Natural killer cell (primary cell): ENCODE data around the gene OXNAD1. TPM values are rescaled to one million over a fixed set of nuclear protein-coding genes. Genes with fewer than 3 reads are reported as not detected.

Experiments
- ATAC-seq, 3 donors: fragments of 150-1000 bp in 2 of 3; fragments of 200-7000 bp in 1 of 3; cut with Tn5 transposase; 1 replicate in 1 of 3; 2 replicates in 2 of 3; pipeline ENCODE4 v1.10.0; 2021; ENCODE audit warnings: mild to moderate bottlenecking in 2 of 3, moderate library complexity in 2 of 3
- DNase-seq, 2 donors: peaks; one replicate each; pipeline versions ENCODE4 v3.0.0 to v3.0.0-alpha.2; 2013 to 2021; ENCODE audit warnings: mixed read lengths in 1 of 2
- H3K27ac ChIP-seq: one replicate; pipeline ENCODE4 v1.5.1; 2013; ENCODE audit warnings: mild to moderate bottlenecking, low read length
- H3K27me3 ChIP-seq: one replicate; pipeline ENCODE4 v1.6.1; 2013; ENCODE audit warnings: low read length; ENCODE audit not compliant: control insufficient read depth, insufficient read depth
- H3K36me3 ChIP-seq: one replicate; pipeline ENCODE4 v1.6.1; 2013; ENCODE audit warnings: low read length; ENCODE audit not compliant: control insufficient read depth, insufficient read depth
- H3K4me1 ChIP-seq: one replicate; pipeline ENCODE4 v1.6.1; 2013; ENCODE audit warnings: low read length; ENCODE audit not compliant: control insufficient read depth, insufficient read depth
- H3K4me3 ChIP-seq: one replicate; pipeline ENCODE4 v1.5.1; 2013; ENCODE audit warnings: low read length
- H3K9me3 ChIP-seq: one replicate; pipeline ENCODE4 v1.6.1; 2013; ENCODE audit warnings: low read length; ENCODE audit not compliant: control insufficient read depth, insufficient read depth
- H3K27ac Mint-ChIP-seq, 2 donors: one replicate each; pipeline ENCODE4 v1.8.0; 2022; ENCODE audit warnings: mild to moderate bottlenecking in 2 of 2, mixed read lengths in 2 of 2, moderate library complexity in 1 of 2
- H3K27me3 Mint-ChIP-seq, 2 donors: one replicate each; pipeline ENCODE4 v1.8.0; 2022; ENCODE audit warnings: low read depth in 2 of 2, mixed read lengths in 2 of 2
- H3K36me3 Mint-ChIP-seq: one replicate; pipeline ENCODE4 v1.8.0; 2022; ENCODE audit warnings: mixed read lengths
- H3K4me1 Mint-ChIP-seq, 2 donors: one replicate each; pipeline ENCODE4 v1.8.0; 2022; ENCODE audit warnings: mixed read lengths in 2 of 2
- H3K4me3 Mint-ChIP-seq: one replicate; pipeline ENCODE4 v1.8.0; 2022; ENCODE audit warnings: mild to moderate bottlenecking, moderate library complexity, mixed read lengths
- H3K9me3 Mint-ChIP-seq, 2 donors: one replicate each; pipeline ENCODE4 v1.8.0; 2022; ENCODE audit warnings: mixed read lengths in 2 of 2
- CTCF ChIP-seq: fragments of 200-600 bp; IDR thresholded peaks from one replicate; pipeline ENCODE4 v1.8.0; 2022; ENCODE audit warnings: antibody characterized with exemption
- WGBS: methylation state at CpG from one replicate; pipeline ENCODE4 v1.1.7; 2013; ENCODE audit warnings: missing lambda C conversion rate; ENCODE audit not compliant: insufficient coverage; 5-methylcytosine and 5-hydroxymethylcytosine counted together
- intact Hi-C: fragments of 100-400 bp; cut with micrococcal nuclease; formaldehyde crosslinking; loops from one replicate; pipeline ENCODE4 v1.14.2; 2022
- total RNA-seq, 4 donors: library from RNA; stranded (reverse); fragments of 120-200 nt in 1 of 4; gene quantifications; one replicate each; pipeline versions ENCODE4 v1.2.3 to v1.2.4, GENCODE V29; 2013 to 2022

OXNAD1 gene
- total RNA-seq, 3 donors from 2014 or later (not counting 1 experiment from before 2014, with no cell fraction given), result 16.7 to 26.1 (median 22.3) TPM

DNA sequence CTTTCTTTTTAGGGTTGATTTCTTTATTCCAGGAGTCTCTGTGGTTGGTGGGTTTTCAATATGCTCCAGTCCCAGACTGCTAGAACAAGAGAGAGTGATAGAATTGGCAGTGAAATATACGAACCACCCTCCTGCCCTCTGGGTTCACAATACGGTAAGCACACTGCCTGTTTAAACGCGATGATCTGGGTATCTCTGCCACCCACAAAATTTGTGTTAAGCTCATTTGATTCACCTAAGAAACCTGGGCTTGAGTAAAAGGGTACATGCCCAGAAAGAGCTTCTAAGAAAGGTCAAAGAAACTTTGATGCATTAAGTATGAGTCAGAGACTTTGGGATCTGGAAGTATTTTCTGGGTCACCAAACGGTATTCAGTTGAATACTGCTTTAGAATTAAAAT lies 29.8 kb downstream of the OXNAD1 start:
- H3K4me3 ChIP-seq, result no peak overlapping the region
- peaks cover 19% of the 10 kb centered on the region for H3K4me1 ChIP-seq
- 72% methylated on average over 4 of the region's 5 CpGs for WGBS
- TF ChIP-seq CTCF, result no peak
- H3K36me3 ChIP-seq, result peaks cover 21% of the 10 kb centered on the region
- intact Hi-C loops, result no loop called here
- Mint-ChIP-seq H3K4me1 (peaks cover 49 to 79% of the 10 kb centered on the region in 2 donors), H3K27me3 (no peaks in the 10 kb centered on the region), H3K36me3 (peaks cover 28% of the 10 kb centered on the region), H3K9me3 (no peaks in the 10 kb centered on the region), H3K4me3 (no peak overlapping the region), H3K27ac (peak overlapping the region in 1 of 2 donors; percentile 64)
- H3K27ac ChIP-seq, result no peak overlapping the region
- H3K9me3 ChIP-seq, result no peaks in the 10 kb centered on the region
- ATAC-seq (no peak), DNase-seq (peak in 1 of 2 donors; percentile 29)
- H3K27me3 ChIP-seq, result no peaks in the 10 kb centered on the region

GRCh38 chr3:16295298-16295890 lies 30.4 kb downstream of the OXNAD1 start:
- Histone ChIP-seq H3K4me3 (no peak overlapping the region), H3K4me1 (peaks cover 19% of the 10 kb centered on the region), H3K36me3 (peaks cover 21% of the 10 kb centered on the region), H3K27ac (no peak overlapping the region), H3K9me3 (no peaks in the 10 kb centered on the region), H3K27me3 (no peaks in the 10 kb centered on the region)
- H3K9me3 Mint-ChIP-seq, result no peaks in the 10 kb centered on the region
- intact Hi-C loops, result no loop called here
- no peaks in the 10 kb centered on the region for H3K27me3 Mint-ChIP-seq
- ATAC-seq (no peak), DNase-seq (no peak)
- H3K36me3 Mint-ChIP-seq, result peaks cover 28% of the 10 kb centered on the region
- H3K4me1 Mint-ChIP-seq, result peaks cover 50 to 79% of the 10 kb centered on the region in 2 donors
- TF ChIP-seq CTCF, result no peak
- H3K4me3 Mint-ChIP-seq, result no peak overlapping the region
- H3K27ac Mint-ChIP-seq, result peak overlapping the region; percentile 4 to 6
- WGBS, result 76% methylated on average over 3 of the region's 3 CpGs

GRCh38 chr3:16297997-16298885 lies 33.2 kb downstream of the OXNAD1 start:
- H3K27ac Mint-ChIP-seq, result peak overlapping the region; percentile 95 to 98
- WGBS, result 79% methylated on average over 9 of the region's 9 CpGs
- no peak for TF ChIP-seq CTCF
- H3K27ac ChIP-seq, result no peak overlapping the region
- peaks cover 28% of the 10 kb centered on the region for H3K36me3 Mint-ChIP-seq
- DNase-seq, result peak in 1 of 2 donors; percentile 55
- no peaks in the 10 kb centered on the region for H3K27me3 ChIP-seq
- H3K4me3 Mint-ChIP-seq, result no peak overlapping the region
- intact Hi-C loops, result no loop called here
- no peaks in the 10 kb centered on the region for H3K27me3 Mint-ChIP-seq
- no peak for ATAC-seq
- peaks cover 55 to 86% of the 10 kb centered on the region in 2 donors for H3K4me1 Mint-ChIP-seq
- no peaks in the 10 kb centered on the region for H3K9me3 Mint-ChIP-seq
- no peaks in the 10 kb centered on the region for H3K9me3 ChIP-seq
- H3K4me3 ChIP-seq, result no peak overlapping the region
- H3K36me3 ChIP-seq, result peaks cover 34% of the 10 kb centered on the region
- H3K4me1 ChIP-seq, result peaks cover 37% of the 10 kb centered on the region
